Measurements from ENCODE around the gene IFT25. TPM values are rescaled to one million over a fixed set of nuclear protein-coding genes. Genes with fewer than 3 reads are reported as not detected.
A peak's percentile ranks its signal among the peaks of the same experiment; 100 is the strongest.
"Not testable (repeated sequence)": the region's sequence is repeated elsewhere in the genome, so short reads cannot be mapped to it uniquely, and the experiment has no call there.

Gene IFT25
- total RNA-seq, 1 donor from 2014 or later = 53.9 TPM

DNA sequence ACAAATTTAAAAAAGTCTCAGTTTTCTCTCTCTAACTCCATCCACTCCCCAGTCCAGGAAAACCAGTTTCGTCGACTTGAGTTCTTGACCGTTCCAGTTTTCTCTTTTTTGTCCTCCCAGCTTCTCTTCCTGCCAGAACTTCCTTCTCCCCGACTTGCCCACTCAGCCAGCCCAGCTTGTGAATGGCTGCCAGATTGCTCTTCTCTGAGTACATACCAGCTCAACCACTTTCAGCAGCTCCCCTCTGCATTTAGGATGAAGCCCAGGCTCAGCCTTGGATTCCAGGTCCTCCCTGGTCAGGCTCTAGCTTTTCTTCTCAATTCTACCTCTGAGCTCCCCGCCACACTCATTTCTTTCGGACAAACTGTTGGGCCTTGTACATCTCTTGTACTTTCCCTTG lies 50.1 kb downstream of the IFT25 start:
- no peak for DNase-seq
- Mint-ChIP-seq H3K27me3 (no peaks in the 10 kb centered on the region), H3K9me3 (no peaks in the 10 kb centered on the region), H3K4me3 (no peak overlapping the region), H3K4me1 (peaks cover 6% of the 10 kb centered on the region), H3K27ac (no peak overlapping the region), H3K36me3 (ENCODE audit: low read depth) (no peaks in the 10 kb centered on the region)
- intact Hi-C loops (cut with micrococcal nuclease) = no loop called here

DNA sequence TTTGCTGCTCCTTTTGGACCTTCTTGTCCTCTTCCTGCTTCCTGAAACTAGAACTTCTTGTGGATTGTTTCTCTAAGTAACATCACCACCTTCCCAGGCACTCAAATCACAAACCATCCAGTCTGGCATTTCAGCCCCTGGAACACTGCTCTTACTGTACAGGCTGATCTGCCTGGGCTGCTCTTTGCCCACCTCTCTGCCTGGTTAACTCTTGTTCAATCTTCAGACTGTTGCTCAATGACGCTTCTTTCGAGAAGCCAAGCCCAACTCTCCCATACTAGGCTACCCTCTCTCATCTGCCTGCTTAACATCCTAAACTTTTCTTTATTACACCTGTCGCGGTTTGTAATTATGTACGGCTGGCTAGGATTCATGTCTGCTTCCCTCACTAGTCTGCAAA lies 50.9 kb downstream of the IFT25 start:
- DNase-seq = no peak
- intact Hi-C loops (cut with micrococcal nuclease) = no loop called here
- Mint-ChIP-seq H3K36me3 (ENCODE audit: low read depth) (no peaks in the 10 kb centered on the region), H3K27me3 (no peaks in the 10 kb centered on the region), H3K4me1 (peaks cover 13% of the 10 kb centered on the region), H3K27ac (no peak overlapping the region), H3K4me3 (no peak overlapping the region), H3K9me3 (no peaks in the 10 kb centered on the region)

DNA sequence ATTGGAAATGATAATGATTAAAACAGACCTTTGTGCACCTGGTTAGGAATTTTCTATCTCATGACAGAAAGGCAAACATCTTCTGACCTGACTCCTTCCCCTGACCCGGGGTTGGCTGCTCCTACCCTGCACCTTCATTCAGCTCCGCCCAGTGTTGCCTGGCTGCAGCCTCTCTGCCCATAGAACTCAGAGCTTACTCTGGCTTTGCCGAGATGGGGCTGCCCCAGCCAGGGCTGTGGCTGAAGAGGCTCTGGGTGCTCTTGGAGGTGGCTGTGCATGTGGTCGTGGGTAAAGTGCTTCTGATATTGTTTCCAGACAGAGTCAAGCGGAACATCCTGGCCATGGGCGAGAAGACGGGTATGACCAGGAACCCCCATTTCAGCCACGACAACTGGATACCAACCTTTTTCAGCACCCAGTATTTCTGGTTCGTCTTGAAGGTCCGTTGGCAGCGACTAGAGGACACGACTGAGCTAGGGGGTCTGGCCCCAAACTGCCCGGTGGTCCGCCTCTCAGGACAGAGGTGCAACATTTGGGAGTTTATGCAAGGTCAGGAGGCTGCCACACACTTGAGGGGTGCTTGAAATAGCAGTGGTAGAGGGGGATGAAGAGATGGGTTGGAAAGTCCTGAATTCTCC lies 51.4 kb downstream of the IFT25 start, which contains the start of gene DIO1:
TSS of gene DIO1 (plus strand) at position 189 of the 638 bp plus-strand sequence. CDS start at position 213, 24 bp downstream.
- Mint-ChIP-seq H3K9me3 (no peaks in the 10 kb centered on the region), H3K27ac (no peak within 1 kb of the TSS), H3K27me3 (no peaks in the 10 kb centered on the region), H3K4me1 (peaks cover 15% of the 10 kb centered on the region), H3K36me3 (ENCODE audit: low read depth) (no peaks in the 10 kb centered on the region), H3K4me3 (no peak within 1 kb of the TSS)
- intact Hi-C loops (cut with micrococcal nuclease) = no loop called here
- no peak for DNase-seq

DNA sequence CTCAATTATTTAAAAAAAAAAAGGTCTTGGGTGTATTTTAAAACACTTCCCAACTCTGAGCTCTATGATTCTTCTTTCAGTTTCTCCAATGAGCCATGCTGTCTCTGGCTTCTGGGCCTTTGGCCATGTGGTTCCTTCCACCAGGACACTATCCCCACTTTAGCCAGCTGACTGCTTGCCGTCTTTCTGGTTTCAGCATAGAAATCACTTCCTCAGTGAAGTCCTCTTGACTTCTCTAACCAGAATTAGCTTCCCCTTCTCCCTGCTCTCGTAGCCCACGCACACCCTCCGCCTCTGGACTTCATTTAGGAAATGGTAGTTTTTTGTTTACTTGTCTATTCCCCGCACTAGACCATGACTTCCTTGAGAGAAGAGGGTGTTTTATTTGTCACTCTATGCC lies 52.6 kb downstream of the IFT25 start:
- intact Hi-C loops (cut with micrococcal nuclease) = no loop called here
- Mint-ChIP-seq H3K4me1 (peaks cover 23% of the 10 kb centered on the region), H3K4me3 (no peak overlapping the region), H3K36me3 (ENCODE audit: low read depth) (peaks cover 3% of the 10 kb centered on the region), H3K9me3 (no peaks in the 10 kb centered on the region), H3K27ac (no peak overlapping the region), H3K27me3 (no peaks in the 10 kb centered on the region)
- no peak for DNase-seq

DNA sequence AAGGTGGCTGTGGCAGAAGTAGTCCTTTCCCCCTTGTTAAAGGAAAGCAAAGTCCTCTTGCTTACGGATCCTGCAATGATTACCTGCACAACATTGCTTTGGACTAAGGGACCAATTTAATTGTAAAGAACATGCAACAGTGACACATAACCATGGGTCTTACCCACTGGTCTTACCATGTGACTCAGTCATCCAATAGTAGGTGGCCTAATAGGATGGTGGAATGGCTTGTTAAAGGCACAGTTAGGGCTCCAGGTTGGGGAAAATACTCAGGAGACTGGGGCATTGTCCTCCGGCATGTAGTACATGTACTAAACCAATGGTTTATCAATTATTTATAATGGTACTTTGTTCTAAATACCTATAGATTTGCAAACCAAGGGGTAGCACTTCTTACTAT lies 53.8 kb downstream of the IFT25 start:
- Mint-ChIP-seq H3K36me3 (ENCODE audit: low read depth) (peaks cover 8% of the 10 kb centered on the region), H3K4me1 (peaks cover 32% of the 10 kb centered on the region), H3K9me3 (no peaks in the 10 kb centered on the region), H3K4me3 (no peak overlapping the region), H3K27me3 (no peaks in the 10 kb centered on the region), H3K27ac (no peak overlapping the region)
- intact Hi-C loops (cut with micrococcal nuclease) = no loop called here
- DNase-seq = no peak

DNA sequence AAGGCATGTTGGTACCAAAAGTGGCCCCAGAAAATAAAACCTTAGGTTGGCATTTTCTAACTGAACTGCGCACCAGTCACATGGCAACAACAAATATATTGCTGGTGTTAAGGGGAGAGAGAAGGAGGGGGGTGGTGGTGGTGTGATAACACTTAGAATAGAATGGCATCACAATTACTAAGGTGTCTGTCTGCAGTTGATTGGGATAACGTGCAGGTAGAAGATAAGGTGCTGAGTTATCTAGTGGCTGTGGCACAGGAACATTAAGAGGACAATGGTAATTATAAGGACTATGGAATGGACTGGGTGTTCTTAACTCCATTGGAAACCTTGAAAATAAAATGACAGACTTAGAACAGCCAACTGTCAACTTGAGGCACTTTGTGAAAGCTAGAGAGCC lies 54.5 kb downstream of the IFT25 start:
- no peaks in the 10 kb centered on the region for H3K9me3 Mint-ChIP-seq
- H3K27ac Mint-ChIP-seq = no peak overlapping the region
- peaks cover 34% of the 10 kb centered on the region for H3K4me1 Mint-ChIP-seq

DNA sequence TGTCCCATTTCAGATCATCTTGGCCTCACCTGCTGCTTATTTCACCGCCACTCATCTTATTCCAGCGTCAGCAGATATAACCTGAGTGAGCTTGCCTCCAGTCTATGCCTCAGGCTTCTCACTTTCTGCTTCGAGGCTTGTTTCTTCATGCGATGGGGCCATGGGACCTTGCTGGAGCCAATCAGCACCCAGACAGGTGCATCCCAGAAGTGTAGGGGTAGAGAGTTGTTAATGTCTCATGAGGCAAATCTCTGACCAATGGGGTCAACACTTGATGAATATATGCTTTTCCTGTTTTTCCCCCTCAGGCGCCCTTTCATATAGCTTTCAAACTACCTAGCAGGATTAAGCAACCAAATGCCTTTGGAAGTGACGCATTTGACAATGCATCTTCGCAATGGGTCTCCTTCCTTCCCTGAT lies 55.0 kb downstream of the IFT25 start:
- peaks cover 34% of the 10 kb centered on the region for H3K4me1 Mint-ChIP-seq
- H3K36me3 Mint-ChIP-seq (ENCODE audit: low read depth) = peaks cover 13% of the 10 kb centered on the region
- H3K27me3 Mint-ChIP-seq = no peaks in the 10 kb centered on the region
- intact Hi-C loops (cut with micrococcal nuclease) = loop anchor here (1.0 kb wide), 1 partner anchor 163 kb away; the partner anchor contains the start of genes TCEANC2 and TMEM59
- no peaks in the 10 kb centered on the region for H3K9me3 Mint-ChIP-seq
- DNase-seq = no peak
- H3K27ac Mint-ChIP-seq = peak overlapping the region; percentile 90
- H3K4me3 Mint-ChIP-seq = peak overlapping the region; percentile 98

More for the DNA sequence above, 54.5 kb downstream of the IFT25 start:
- intact Hi-C loops (cut with micrococcal nuclease) = no loop called here
- no peaks in the 10 kb centered on the region for H3K27me3 Mint-ChIP-seq
- H3K36me3 Mint-ChIP-seq (ENCODE audit: low read depth) = peaks cover 11% of the 10 kb centered on the region
- no peak overlapping the region for H3K4me3 Mint-ChIP-seq
- no peak for DNase-seq

DNA sequence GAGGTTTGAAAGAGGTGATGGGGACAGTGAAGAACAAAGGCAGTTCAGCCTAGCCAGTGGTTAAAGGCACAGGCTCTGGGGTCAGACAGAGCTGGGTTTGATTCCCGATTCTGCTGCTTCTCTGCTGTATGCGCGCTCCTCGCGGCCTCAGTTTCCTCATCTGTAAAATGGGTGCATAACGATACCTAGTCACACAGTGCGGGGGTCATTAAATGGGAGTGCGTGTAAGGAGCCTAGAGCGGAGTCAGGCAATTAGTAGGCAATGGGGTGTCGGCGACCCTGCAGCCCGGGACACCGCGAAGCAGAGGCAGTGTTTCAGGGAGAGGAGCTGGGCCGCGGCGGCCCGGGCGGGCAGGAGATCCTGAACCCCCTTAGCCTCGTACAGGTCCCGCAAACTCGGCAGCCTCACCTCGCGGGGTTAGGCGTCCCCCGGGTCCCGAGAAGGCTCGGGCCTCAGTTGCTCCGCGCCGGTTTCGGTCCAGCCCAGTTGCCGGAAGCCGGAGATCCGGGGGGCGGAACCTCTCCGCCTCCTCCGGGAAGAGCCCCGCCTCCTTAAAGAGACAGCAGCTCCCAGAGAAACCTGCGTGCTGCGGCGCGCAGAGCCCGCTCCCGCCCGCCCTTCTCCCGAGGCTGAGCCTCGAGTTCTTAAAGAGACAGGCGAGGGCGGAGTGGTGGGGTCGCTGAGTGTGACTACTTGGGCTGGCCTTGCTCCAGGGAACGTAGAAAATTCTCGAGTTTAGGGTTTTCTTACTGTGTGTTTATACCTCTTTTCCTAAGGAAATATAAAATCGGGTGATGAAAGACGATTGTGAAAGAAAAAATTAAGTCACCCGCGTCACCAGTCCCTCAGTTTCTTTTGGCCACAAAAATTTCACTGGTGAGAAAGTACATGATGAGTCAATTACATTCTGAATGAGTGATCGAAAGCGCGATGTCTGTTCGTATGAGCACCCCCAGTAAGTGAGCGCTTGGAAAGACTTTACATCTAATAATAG lies 55.9 kb downstream of the IFT25 start, which contains the start of gene YIPF1:
TSS of gene YIPF1 (minus strand) at position 494 of the 995 bp plus-strand sequence. CDS start 860 bp downstream, outside the sequence.
- Mint-ChIP-seq H3K27ac (peak within 1 kb of the TSS; percentile 90), H3K36me3 (ENCODE audit: low read depth) (peaks cover 16% of the 10 kb centered on the region), H3K4me3 (peak within 1 kb of the TSS; percentile 98), H3K4me1 (peaks cover 34% of the 10 kb centered on the region), H3K27me3 (no peaks in the 10 kb centered on the region), H3K9me3 (no peaks in the 10 kb centered on the region)
- DNase-seq = peak; percentile 98
- intact Hi-C loops (cut with micrococcal nuclease) = loop anchor here (1.0 kb wide), 4 partner anchors 51 to 875 kb away; partner anchors contain the start of genes LRRC42, NDC1, PARS2 and TCEANC2

DNA sequence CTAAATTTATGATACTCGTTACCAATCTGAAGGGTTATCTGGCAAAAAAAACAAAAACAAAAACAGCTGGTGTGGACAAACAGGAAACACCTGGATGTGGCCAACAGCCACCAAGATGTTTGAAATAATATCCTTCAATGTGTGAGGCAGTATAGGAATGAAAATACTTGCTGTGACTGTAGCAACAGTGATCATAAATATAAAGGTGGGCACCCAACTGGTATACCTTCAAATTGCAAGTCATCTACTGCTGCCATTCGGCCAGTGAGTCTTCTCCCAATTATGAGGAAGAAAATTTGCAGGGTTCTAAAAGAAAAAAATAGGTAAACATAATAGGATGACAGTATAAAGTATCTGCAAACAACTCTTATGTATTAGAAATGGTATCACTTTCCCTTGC lies 56.8 kb downstream of the IFT25 start:
- DNase-seq = no peak
- Mint-ChIP-seq H3K9me3 (no peaks in the 10 kb centered on the region), H3K36me3 (ENCODE audit: low read depth) (peaks cover 17% of the 10 kb centered on the region), H3K4me1 (peaks cover 34% of the 10 kb centered on the region), H3K27ac (peak overlapping the region; percentile 90), H3K27me3 (no peaks in the 10 kb centered on the region), H3K4me3 (peak overlapping the region; percentile 98)
- intact Hi-C loops (cut with micrococcal nuclease) = loop anchor here (1.0 kb wide), 3 partner anchors 50 to 876 kb away; partner anchors contain the start of genes LRRC42, NDC1 and PARS2

DNA sequence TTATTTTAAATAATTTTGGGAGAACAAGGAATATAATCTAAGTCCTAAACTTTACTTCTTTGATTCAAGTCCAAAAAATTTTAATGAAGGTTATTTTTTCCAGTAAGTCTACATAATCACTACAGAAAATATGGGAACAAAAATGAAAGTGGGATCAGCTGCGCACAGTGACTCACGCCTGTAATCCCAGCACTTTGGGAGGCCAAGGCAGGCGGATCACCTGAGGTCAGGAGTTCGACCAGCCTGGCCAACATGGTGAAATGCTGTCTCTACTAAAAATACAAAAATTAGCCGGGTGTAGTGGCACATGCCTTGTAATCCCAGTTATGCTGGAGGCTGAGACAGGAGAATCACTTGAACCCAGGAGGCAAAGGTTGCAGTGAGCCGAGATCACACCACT lies 61.9 kb downstream of the IFT25 start:
- DNase-seq; H3K27ac Mint-ChIP-seq; H3K4me3 Mint-ChIP-seq; intact Hi-C loops (cut with micrococcal nuclease); H3K9me3 Mint-ChIP-seq; H3K27me3 Mint-ChIP-seq: not testable (repeated sequence)
- Mint-ChIP-seq H3K4me1 (peaks cover 19% of the 10 kb centered on the region), H3K36me3 (ENCODE audit: low read depth) (peaks cover 46% of the 10 kb centered on the region)

DNA sequence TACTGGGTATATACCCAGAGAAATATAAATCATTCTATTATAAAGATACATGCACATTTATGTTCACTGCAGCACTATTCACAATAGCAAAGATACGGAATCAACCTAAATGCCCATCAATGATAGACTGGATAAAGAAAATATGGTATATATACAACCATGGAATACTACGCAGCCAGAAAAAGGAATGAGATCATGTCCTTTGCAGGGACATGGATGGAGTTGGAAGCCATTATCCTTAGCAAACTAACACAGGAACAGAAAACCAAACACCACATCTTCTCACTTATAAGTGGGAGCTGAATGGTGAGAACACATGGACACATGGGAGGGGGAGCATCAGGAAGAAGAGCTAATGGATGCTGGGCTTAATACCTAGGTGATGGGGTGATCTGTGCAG lies 63.6 kb downstream of the IFT25 start:
- H3K27me3 Mint-ChIP-seq; H3K9me3 Mint-ChIP-seq; intact Hi-C loops (cut with micrococcal nuclease); H3K4me1 Mint-ChIP-seq; H3K4me3 Mint-ChIP-seq; H3K27ac Mint-ChIP-seq; DNase-seq: not testable (repeated sequence)
- peaks cover 46% of the 10 kb centered on the region for H3K36me3 Mint-ChIP-seq (ENCODE audit: low read depth)

DNA sequence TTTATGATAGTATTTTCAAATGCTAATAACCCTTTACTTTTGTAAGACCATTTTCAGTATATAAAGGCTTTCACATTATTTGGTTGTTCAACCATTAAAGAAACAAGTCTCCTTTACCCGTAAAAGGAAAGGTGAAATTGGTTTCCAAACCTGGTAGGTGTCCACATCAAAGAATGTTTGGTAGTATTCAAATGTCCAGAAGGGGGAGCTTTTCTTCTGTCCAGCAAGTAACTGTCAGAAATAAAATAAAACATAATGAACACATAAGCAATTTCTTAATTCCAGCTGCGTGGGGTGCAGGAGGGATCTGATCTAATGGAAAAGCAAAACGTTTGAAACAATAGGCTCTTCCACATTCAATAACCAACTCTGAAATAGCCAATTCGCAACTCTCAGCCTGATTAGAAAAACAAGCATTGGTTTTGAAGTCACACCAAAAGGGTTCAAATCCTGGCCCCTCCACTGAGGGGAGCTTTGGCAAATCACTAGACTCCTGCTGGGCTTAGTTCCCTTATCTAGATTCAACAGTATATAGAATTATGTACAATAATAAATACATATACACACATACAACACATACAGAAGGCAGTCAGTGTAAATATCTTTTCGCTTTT lies 66.9 kb downstream of the IFT25 start:
- H3K4me1 Mint-ChIP-seq = peaks cover 3% of the 10 kb centered on the region
- intact Hi-C loops (cut with micrococcal nuclease) = loop anchor here (1.0 to 5.0 kb wide), 3 partner anchors 39 to 81 kb away; no protein-coding TSS in a partner anchor
- H3K27me3 Mint-ChIP-seq = no peaks in the 10 kb centered on the region
- no peak overlapping the region for H3K4me3 Mint-ChIP-seq
- peaks cover 37% of the 10 kb centered on the region for H3K36me3 Mint-ChIP-seq (ENCODE audit: low read depth)
- peak; percentile 62 for DNase-seq
- no peak overlapping the region for H3K27ac Mint-ChIP-seq
- peaks cover 7% of the 10 kb centered on the region for H3K9me3 Mint-ChIP-seq

DNA sequence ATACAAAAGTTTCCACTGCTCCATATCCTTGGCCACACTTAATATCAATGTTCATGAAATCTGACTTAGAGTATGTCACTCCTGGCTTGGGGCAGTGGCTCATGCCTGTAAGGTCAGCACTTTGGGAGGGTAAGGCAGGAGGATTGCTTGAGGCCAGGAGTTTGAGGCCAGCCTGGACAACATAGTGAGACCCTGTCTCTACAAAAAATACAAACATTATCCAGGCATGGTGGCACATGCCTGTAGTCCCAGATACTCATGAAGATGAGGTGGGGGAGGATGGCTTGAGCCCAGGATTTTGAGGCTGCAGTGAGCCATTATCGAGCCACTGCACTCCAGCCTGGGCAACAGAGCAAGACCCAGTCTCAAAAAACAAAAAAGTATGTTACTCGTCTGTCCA lies 70.3 kb downstream of the IFT25 start:
- not testable (repeated sequence) for H3K4me3 Mint-ChIP-seq
- peaks cover 21% of the 10 kb centered on the region for H3K36me3 Mint-ChIP-seq (ENCODE audit: low read depth)

More for the DNA sequence above, 70.3 kb downstream of the IFT25 start:
- not testable (repeated sequence) for DNase-seq, H3K27ac Mint-ChIP-seq, H3K9me3 Mint-ChIP-seq, H3K4me1 Mint-ChIP-seq, H3K27me3 Mint-ChIP-seq
- intact Hi-C loops (cut with micrococcal nuclease) = loop anchor here (5.0 kb wide), 1 partner anchor 42 kb away; no protein-coding TSS in a partner anchor

Data from activated CD4-positive, alpha-beta T cell treated with anti-CD3 and anti-CD28 coated beads, Interleukin-2, amount 10 ng/mL, durations not matched to agents 24 days and 14 days (primary cell).